ENCODE results near the gene PPP2R3B. TPM values are rescaled to one million over a fixed set of nuclear protein-coding genes. Genes with fewer than 3 reads are reported as not detected.
"Not testable (repeated sequence)": the region's sequence is repeated elsewhere in the genome, so short reads cannot be mapped to it uniquely, and the experiment has no call there.

Gene PPP2R3B
- total and polyA plus RNA-seq, 3 donors from 2014 or later: 28.3 to 108 (median 89.6) TPM

- intact Hi-C loops (cut with DNase I; ENCODE audit: low total_unique reads): no loop called here
- Histone ChIP-seq H3K9me3 (no peaks in the 10 kb centered on the region), H3K4me1 (no peaks in the 10 kb centered on the region), H3K27me3 (no peaks in the 10 kb centered on the region), H3K27ac (no peak overlapping the region), H3K4me3 (no peak overlapping the region), H3K36me3 (ENCODE audit: low read depth, missing control alignments) (no peaks in the 10 kb centered on the region)
- 78 to 80% methylated on average over 36 to 55 of the region's 55 CpGs for WGBS, 2 donors
- TF ChIP-seq POLR2A (IDR thresholded peaks at IDR 0.05) (no peak), CTCF (IDR thresholded peaks at IDR 0.05) (no peak)
- no peak for DNase-seq
Measured at GRCh38 chrX:418927-419729, 32.4 kb upstream of the PPP2R3B start.

GRCh38 chrX:415498-415897 lies 28.8 kb upstream of the PPP2R3B start:
- WGBS, 2 donors: 86 to 93% methylated on average over 5 of the region's 5 CpGs
- DNase-seq; intact Hi-C loops (cut with DNase I; ENCODE audit: low total_unique reads); H3K9me3 ChIP-seq; H3K36me3 ChIP-seq (ENCODE audit: low read depth, missing control alignments); H3K4me3 ChIP-seq; H3K27me3 ChIP-seq; H3K27ac ChIP-seq; H3K4me1 ChIP-seq: not testable (repeated sequence)

- WGBS, 2 donors: 40 to 49% methylated on average over 30 to 47 of the region's 47 CpGs
- Histone ChIP-seq H3K27ac (no peak overlapping the region), H3K27me3 (no peaks in the 10 kb centered on the region), H3K36me3 (ENCODE audit: low read depth, missing control alignments) (no peaks in the 10 kb centered on the region), H3K9me3 (no peaks in the 10 kb centered on the region), H3K4me1 (no peaks in the 10 kb centered on the region), H3K4me3 (no peak overlapping the region)
- DNase-seq: no peak
- TF ChIP-seq POLR2A (IDR thresholded peaks at IDR 0.05) (no peak), CTCF (IDR thresholded peaks at IDR 0.05) (no peak)
- intact Hi-C loops (cut with DNase I; ENCODE audit: low total_unique reads): no loop called here
Measured at GRCh38 chrX:413322-414201, 26.9 kb upstream of the PPP2R3B start.

GRCh38 chrX:410296-410695 lies 23.6 kb upstream of the PPP2R3B start:
- no peak overlapping the region for H3K27ac ChIP-seq
- 91 to 93% methylated on average over 16 to 17 of the region's 17 CpGs for WGBS, 2 donors

More at GRCh38 chrX:410296-410695, 23.6 kb upstream of the PPP2R3B start:
- Histone ChIP-seq H3K27me3 (no peaks in the 10 kb centered on the region), H3K9me3 (no peaks in the 10 kb centered on the region), H3K4me3 (no peak overlapping the region), H3K4me1 (no peaks in the 10 kb centered on the region), H3K36me3 (ENCODE audit: low read depth, missing control alignments) (no peaks in the 10 kb centered on the region)
- no peak for TF ChIP-seq POLR2A (IDR thresholded peaks at IDR 0.05)
- no peak for TF ChIP-seq CTCF (IDR thresholded peaks at IDR 0.05)
- DNase-seq: no peak
- intact Hi-C loops (cut with DNase I; ENCODE audit: low total_unique reads): no loop called here

Measured in testis (tissue), 3 donors.